Ascending aorta (tissue), 2 donors: Measurements from ENCODE around the gene CMTM7. TPM values are rescaled to one million over a fixed set of nuclear protein-coding genes. Genes with fewer than 3 reads are reported as not detected.

ENCODE experiments used
- DNase-seq, 2 donors: peaks; one replicate each; pipeline ENCODE4 v3.0.0-alpha.2; 2019; ENCODE audit warnings: low spot score in 2 of 2
- H3K27ac ChIP-seq, 2 donors: fragments of 200-600 bp; sonication (generic); one replicate each; pipeline ENCODE4 v1.5.1; 2016 to 2017; ENCODE audit warnings: mild to moderate bottlenecking in 1 of 2
- H3K27me3 ChIP-seq: fragments of 200-600 bp; sonication (generic); one replicate; pipeline ENCODE4 v1.5.1; 2017
- H3K36me3 ChIP-seq, 2 donors: fragments of 200-600 bp; sonication (generic); one replicate each; pipeline ENCODE4 v1.5.1; 2016
- H3K4me1 ChIP-seq, 2 donors: fragments of 200-600 bp; sonication (generic); one replicate each; pipeline ENCODE4 v1.5.1; 2016 to 2017; ENCODE audit warnings: mild to moderate bottlenecking in 1 of 2
- H3K4me3 ChIP-seq, 2 donors: fragments of 200-600 bp; sonication (generic); one replicate each; pipeline ENCODE4 v1.5.1; 2016 to 2017; ENCODE audit warnings: mild to moderate bottlenecking in 1 of 2
- H3K9me3 ChIP-seq, 2 donors: fragments of 200-600 bp; sonication (generic); one replicate each; pipeline ENCODE4 v1.5.1; 2016
- CTCF ChIP-seq, 3 experiments: fragments of 200-600 bp in 2 of 3; fragments of 450-650 bp in 1 of 3; sonication (generic) in 2 of 3; IDR thresholded peaks; one replicate each; pipeline ENCODE4 v1.5.1; 2016 to 2019; ENCODE audit warnings: antibody characterized with exemption in 3 of 3, mild to moderate bottlenecking in 1 of 3, moderate library complexity in 1 of 3
- intact Hi-C: fragments of 100-400 bp; cut with DNase I; formaldehyde crosslinking; loops from one replicate; pipeline ENCODE4 v1.15.1; 2023
- total RNA-seq: library from RNA; depleted of rRNA; stranded (reverse); fragments of >200 nt; gene quantifications from one replicate; pipeline ENCODE4 v1.1.0, GENCODE V29; 2016

The CMTM7 gene
- total RNA-seq, 1 donor from 2014 or later: 21.9 TPM

- Histone ChIP-seq H3K9me3 (no peaks in the 10 kb centered on the region), H3K27me3 (no peaks in the 10 kb centered on the region), H3K36me3 (peaks cover 0 to 9% of the 10 kb centered on the region in 2 donors), H3K27ac (no peak overlapping the region), H3K4me1 (no peaks in the 10 kb centered on the region), H3K4me3 (no peak overlapping the region)
- no peak for DNase-seq
- no peak for TF ChIP-seq CTCF (IDR thresholded peaks at IDR 0.05)
- intact Hi-C loops: no loop called here
These were observed 103.4 kb downstream of the CMTM7 start for GRCh38 chr3:32495085-32495484.

- intact Hi-C loops: no loop called here
- H3K9me3 ChIP-seq: no peaks in the 10 kb centered on the region
- H3K4me1 ChIP-seq: peaks cover 0 to 2% of the 10 kb centered on the region in 2 donors
- no peak for TF ChIP-seq CTCF (IDR thresholded peaks at IDR 0.05)
- no peak overlapping the region for H3K4me3 ChIP-seq
- H3K27ac ChIP-seq: no peak overlapping the region
- DNase-seq: no peak
- H3K36me3 ChIP-seq: peaks cover 0 to 9% of the 10 kb centered on the region in 2 donors
- no peaks in the 10 kb centered on the region for H3K27me3 ChIP-seq
These were observed 104.0 kb downstream of the CMTM7 start for GRCh38 chr3:32495609-32496008.

- Histone ChIP-seq H3K27me3 (no peaks in the 10 kb centered on the region), H3K36me3 (no peaks in the 10 kb centered on the region), H3K9me3 (no peaks in the 10 kb centered on the region), H3K4me1 (peaks cover 0 to 10% of the 10 kb centered on the region in 2 donors), H3K4me3 (no peak overlapping the region), H3K27ac (no peak overlapping the region)
- TF ChIP-seq CTCF (IDR thresholded peaks at IDR 0.05): no peak
- intact Hi-C loops: no loop called here
- DNase-seq: no peak
These were observed 106.6 kb downstream of the CMTM7 start for GRCh38 chr3:32498252-32498651.

GRCh38 chr3:32498992-32499391 is 107.3 kb downstream of the CMTM7 start:
- intact Hi-C loops: no loop called here
- H3K4me3 ChIP-seq: no peak overlapping the region
- no peaks in the 10 kb centered on the region for H3K9me3 ChIP-seq
- H3K36me3 ChIP-seq: no peaks in the 10 kb centered on the region
- H3K4me1 ChIP-seq: peaks cover 0 to 10% of the 10 kb centered on the region in 2 donors
- no peak overlapping the region for H3K27ac ChIP-seq
- TF ChIP-seq CTCF (IDR thresholded peaks at IDR 0.05): no peak
- H3K27me3 ChIP-seq: no peaks in the 10 kb centered on the region
- no peak for DNase-seq

- no peak for TF ChIP-seq CTCF (IDR thresholded peaks at IDR 0.05)
- Histone ChIP-seq H3K9me3 (no peaks in the 10 kb centered on the region), H3K4me3 (no peak overlapping the region), H3K36me3 (no peaks in the 10 kb centered on the region), H3K27me3 (no peaks in the 10 kb centered on the region), H3K27ac (no peak overlapping the region), H3K4me1 (peaks cover 0 to 10% of the 10 kb centered on the region in 2 donors)
- no peak for DNase-seq
- intact Hi-C loops: no loop called here
These were observed 107.9 kb downstream of the CMTM7 start for GRCh38 chr3:32499585-32499984.

- H3K4me1 ChIP-seq: peaks cover 0 to 10% of the 10 kb centered on the region in 2 donors
- H3K4me3 ChIP-seq: no peak overlapping the region
- DNase-seq: no peak
- H3K36me3 ChIP-seq: no peaks in the 10 kb centered on the region
- H3K9me3 ChIP-seq: no peaks in the 10 kb centered on the region
- H3K27ac ChIP-seq: no peak overlapping the region
- H3K27me3 ChIP-seq: no peaks in the 10 kb centered on the region
- TF ChIP-seq CTCF (IDR thresholded peaks at IDR 0.05): no peak
- intact Hi-C loops: no loop called here
These were observed 108.6 kb downstream of the CMTM7 start for GRCh38 chr3:32500231-32500630.
